ENCODE measurements around the gene DPP7.

- TF ChIP-seq CTCF (IDR thresholded peaks at IDR 0.05) (no peak), EZH2 (IDR thresholded peaks at IDR 0.05; ENCODE audit: borderline replicate concordance, insufficient read depth, low read depth, low read length, poor library complexity, severe bottlenecking) (no peak)
Measured at GRCh38 chr9:137160716-137161557, 46.4 kb upstream of the DPP7 start.
